Epithelial cell of esophagus (primary cell): Measurements from ENCODE around the gene KATNA1.

Source experiments
- DNase-seq: peaks from one replicate; pipeline ENCODE4 v3.0.0; 2010; ENCODE audit warnings: low read depth
- H3K4me3 ChIP-seq: 2 replicates; pipeline ENCODE4 v1.5.1; 2011; ENCODE audit warnings: mild to moderate bottlenecking, low read length, control low read depth
- TF ChIP-seq, protein P1 (sequence below): IDR thresholded peaks from 2 replicates; pipeline ENCODE4 v1.5.1; 2011; ENCODE audit warnings: low read depth, mild to moderate bottlenecking, low read length, control low read depth, inconsistent platforms; ENCODE audit not compliant: insufficient read depth; ENCODE audit errors: missing control alignments

KATNA1 gene

GRCh38 chr6:149563928-149564325 lies 84.6 kb downstream of the KATNA1 start:
- TF ChIP-seq, protein P1, sequence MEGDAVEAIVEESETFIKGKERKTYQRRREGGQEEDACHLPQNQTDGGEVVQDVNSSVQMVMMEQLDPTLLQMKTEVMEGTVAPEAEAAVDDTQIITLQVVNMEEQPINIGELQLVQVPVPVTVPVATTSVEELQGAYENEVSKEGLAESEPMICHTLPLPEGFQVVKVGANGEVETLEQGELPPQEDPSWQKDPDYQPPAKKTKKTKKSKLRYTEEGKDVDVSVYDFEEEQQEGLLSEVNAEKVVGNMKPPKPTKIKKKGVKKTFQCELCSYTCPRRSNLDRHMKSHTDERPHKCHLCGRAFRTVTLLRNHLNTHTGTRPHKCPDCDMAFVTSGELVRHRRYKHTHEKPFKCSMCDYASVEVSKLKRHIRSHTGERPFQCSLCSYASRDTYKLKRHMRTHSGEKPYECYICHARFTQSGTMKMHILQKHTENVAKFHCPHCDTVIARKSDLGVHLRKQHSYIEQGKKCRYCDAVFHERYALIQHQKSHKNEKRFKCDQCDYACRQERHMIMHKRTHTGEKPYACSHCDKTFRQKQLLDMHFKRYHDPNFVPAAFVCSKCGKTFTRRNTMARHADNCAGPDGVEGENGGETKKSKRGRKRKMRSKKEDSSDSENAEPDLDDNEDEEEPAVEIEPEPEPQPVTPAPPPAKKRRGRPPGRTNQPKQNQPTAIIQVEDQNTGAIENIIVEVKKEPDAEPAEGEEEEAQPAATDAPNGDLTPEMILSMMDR: no peak
- no peak overlapping the region for H3K4me3 ChIP-seq
- no peak for DNase-seq

DNA sequence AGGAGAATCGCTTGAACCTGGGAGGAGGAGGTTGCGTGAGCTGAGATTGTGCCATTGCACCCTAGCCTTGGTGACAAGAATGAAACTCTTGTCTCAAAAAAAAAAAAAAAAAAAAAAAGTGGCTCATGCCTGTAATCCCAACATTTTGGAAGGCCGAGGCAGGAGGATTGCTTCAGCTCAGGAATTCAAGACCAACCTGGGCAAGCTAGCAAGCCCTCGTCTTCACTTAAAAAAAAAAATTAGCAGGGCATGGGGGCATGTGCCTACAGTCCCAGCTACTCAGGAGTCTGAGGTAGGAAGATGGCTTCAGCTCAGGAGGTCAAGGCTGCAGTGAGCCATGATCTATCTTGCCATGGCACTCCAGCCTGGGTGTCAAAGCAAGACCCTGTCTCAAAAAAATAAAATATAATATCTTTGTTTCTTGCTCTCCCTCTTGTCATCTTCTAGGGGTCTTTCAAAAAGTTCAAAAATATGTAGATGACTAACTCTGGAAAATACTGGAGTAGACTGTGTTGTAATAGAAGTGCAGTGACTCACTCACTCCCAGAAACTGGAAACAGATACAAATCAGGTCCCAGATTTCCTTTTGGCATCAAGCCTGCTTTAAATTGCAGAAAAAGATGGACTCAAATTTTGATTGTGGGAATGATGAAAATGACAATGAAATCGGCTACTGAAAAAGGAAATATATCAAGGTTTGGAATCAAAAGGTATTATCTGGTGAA lies 85.1 kb downstream of the KATNA1 start:
- TF ChIP-seq, protein P1: no peak
- DNase-seq: peak; percentile 82
- no peak overlapping the region for H3K4me3 ChIP-seq

GRCh38 chr6:149560736-149561135 lies 87.8 kb downstream of the KATNA1 start:
- no peak overlapping the region for H3K4me3 ChIP-seq
- TF ChIP-seq, protein P1: peak; percentile 57
- peak; percentile 32 for DNase-seq

GRCh38 chr6:149559389-149559788 lies 89.1 kb downstream of the KATNA1 start:
- no peak for DNase-seq
- TF ChIP-seq, protein P1: no peak

DNA sequence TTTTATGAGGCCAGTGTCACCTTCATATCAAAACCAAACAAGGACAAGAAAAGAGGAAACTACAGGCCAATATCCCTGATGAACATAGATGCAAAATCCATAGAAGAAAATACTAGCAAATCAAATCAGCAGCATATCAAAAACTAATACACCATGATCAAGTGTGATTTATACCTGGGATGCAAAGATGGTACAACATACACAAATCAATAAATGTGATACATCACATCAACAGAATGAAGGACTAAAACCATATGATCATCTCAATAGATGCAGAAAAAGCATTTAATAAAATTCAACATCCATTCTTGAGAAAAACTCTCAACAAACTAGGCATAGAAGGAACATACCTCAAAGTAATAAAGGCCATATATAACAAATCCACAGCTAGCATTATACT lies 90.5 kb downstream of the KATNA1 start:
- TF ChIP-seq, protein P1: no peak
- no peak for DNase-seq
- no peak overlapping the region for H3K4me3 ChIP-seq

More at GRCh38 chr6:149559389-149559788, 89.1 kb downstream of the KATNA1 start:
- no peak overlapping the region for H3K4me3 ChIP-seq

DNA sequence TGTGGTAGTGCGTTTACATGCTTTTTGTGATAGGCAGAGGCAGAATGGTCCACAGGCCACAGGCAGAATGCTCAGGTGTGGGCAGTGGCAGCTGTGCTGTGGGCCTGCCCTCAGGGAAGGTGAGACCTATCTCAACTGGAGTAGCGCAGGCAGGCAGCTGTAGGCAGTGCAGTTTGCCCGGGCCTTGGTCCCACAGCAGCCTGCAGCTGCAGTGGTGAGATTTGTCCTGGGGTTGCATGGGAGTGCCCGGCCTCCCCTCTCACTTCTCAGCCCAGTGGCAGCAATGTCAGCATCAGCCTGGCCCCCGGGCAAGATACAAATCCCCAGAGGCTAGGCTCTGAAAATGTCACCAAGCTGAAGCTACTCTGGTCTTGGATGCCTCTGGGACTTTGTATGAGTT lies 96.6 kb downstream of the KATNA1 start:
- H3K4me3 ChIP-seq: no peak overlapping the region
- TF ChIP-seq, protein P1: no peak
- DNase-seq: no peak
